GM21529 (cell line): ENCODE results near the gene AKR1C4.
"Not testable (repeated sequence)": the region's sequence is repeated elsewhere in the genome, so short reads cannot be mapped to it uniquely, and the experiment has no call there.

ENCODE experiments used
- ATAC-seq: cut with Tn5 transposase; IDR thresholded peaks from one replicate; pipeline ENCODE4 v1.9.1; 2021; ENCODE audit not compliant: unreplicated experiment

AKR1C4 gene

GRCh38 chr10:5196702-5197113, at the start of gene AKR1C4:
AKR1C4 (plus strand) TSS chr10:5196837; CDS start chr10:5196868, 31 bp downstream.
- no peak for ATAC-seq

- ATAC-seq: no peak
These were observed 49.8 kb upstream of the AKR1C4 start for GRCh38 chr10:5146920-5147254.

GRCh38 chr10:5147255-5147980, 49.2 kb upstream of the AKR1C4 start:
- no peak for ATAC-seq

GRCh38 chr10:5147981-5148677, 48.5 kb upstream of the AKR1C4 start:
- no peak for ATAC-seq

- no peak for ATAC-seq
These were observed 48.0 kb upstream of the AKR1C4 start for GRCh38 chr10:5148678-5149032.

- no peak for ATAC-seq
These were observed 45.6 kb upstream of the AKR1C4 start for GRCh38 chr10:5151076-5151475.

- ATAC-seq: no peak
These were observed 40.7 kb upstream of the AKR1C4 start for GRCh38 chr10:5155951-5156350.

GRCh38 chr10:5157501-5157900, 39.1 kb upstream of the AKR1C4 start:
- no peak for ATAC-seq

- no peak for ATAC-seq
These were observed 37.5 kb upstream of the AKR1C4 start for GRCh38 chr10:5159126-5159525.

- ATAC-seq: no peak
These were observed 33.1 kb upstream of the AKR1C4 start for GRCh38 chr10:5163487-5163886.

- no peak for ATAC-seq
These were observed 30.9 kb upstream of the AKR1C4 start for GRCh38 chr10:5165738-5166137.

GRCh38 chr10:5168897-5169420, 27.7 kb upstream of the AKR1C4 start:
- no peak for ATAC-seq

- not testable (repeated sequence) for ATAC-seq
These were observed 21.1 kb upstream of the AKR1C4 start for GRCh38 chr10:5175581-5175980.

- not testable (repeated sequence) for ATAC-seq
These were observed 16.1 kb upstream of the AKR1C4 start for GRCh38 chr10:5180503-5180902.

- no peak for ATAC-seq
These were observed 12.7 kb upstream of the AKR1C4 start for GRCh38 chr10:5183923-5184322.

- no peak for ATAC-seq
These were observed 11.5 kb upstream of the AKR1C4 start, which contains the start of gene AKR1C8 for GRCh38 chr10:5184987-5185775. AKR1C8 (minus strand) TSS chr10:5185150; CDS start chr10:5185104, 46 bp downstream.

- no peak for ATAC-seq
These were observed 8.8 kb upstream of the AKR1C4 start for GRCh38 chr10:5187867-5188266.

- ATAC-seq: no peak
These were observed 8.3 kb upstream of the AKR1C4 start for GRCh38 chr10:5188358-5188757.

GRCh38 chr10:5194431-5194830, 2.2 kb upstream of the AKR1C4 start:
- no peak for ATAC-seq

- no peak for ATAC-seq
These were observed 786 bp upstream of the AKR1C4 start for GRCh38 chr10:5195727-5196374.

GRCh38 chr10:5198386-5198785, 1.7 kb downstream of the AKR1C4 start:
- ATAC-seq: no peak
